Measurements from ENCODE around the gene MNAT1.

MNAT1 gene

DNA sequence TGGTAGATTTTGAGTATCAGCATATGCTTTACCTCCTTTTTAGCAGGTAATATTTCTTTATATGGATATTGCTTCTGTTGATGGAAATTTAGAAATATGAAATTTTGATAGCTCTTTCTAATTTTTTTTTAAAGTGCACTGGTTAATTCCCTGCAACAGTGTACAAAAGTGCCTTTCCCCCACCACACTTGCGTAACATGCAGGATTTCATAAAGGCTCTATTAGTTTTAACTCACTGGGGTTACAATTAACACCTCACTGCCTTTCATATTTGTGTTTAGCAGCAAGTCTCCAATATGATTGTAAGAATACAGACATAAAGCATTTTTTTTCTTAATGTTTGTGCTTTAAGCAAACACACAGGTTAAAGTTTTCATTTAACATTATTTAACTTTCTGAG is 25.6 kb downstream of the MNAT1 start (continued):
- TF ChIP-seq ZNF16 (tag by site-specific recombination; IDR thresholded peaks at IDR 0.05; ENCODE audit: low read depth) (no peak), ZNF776 (tag by site-specific recombination; IDR thresholded peaks at IDR 0.05; ENCODE audit: borderline replicate concordance) (no peak), ZNF19 (tag by site-specific recombination; IDR thresholded peaks at IDR 0.05; ENCODE audit: low read depth) (no peak)

DNA sequence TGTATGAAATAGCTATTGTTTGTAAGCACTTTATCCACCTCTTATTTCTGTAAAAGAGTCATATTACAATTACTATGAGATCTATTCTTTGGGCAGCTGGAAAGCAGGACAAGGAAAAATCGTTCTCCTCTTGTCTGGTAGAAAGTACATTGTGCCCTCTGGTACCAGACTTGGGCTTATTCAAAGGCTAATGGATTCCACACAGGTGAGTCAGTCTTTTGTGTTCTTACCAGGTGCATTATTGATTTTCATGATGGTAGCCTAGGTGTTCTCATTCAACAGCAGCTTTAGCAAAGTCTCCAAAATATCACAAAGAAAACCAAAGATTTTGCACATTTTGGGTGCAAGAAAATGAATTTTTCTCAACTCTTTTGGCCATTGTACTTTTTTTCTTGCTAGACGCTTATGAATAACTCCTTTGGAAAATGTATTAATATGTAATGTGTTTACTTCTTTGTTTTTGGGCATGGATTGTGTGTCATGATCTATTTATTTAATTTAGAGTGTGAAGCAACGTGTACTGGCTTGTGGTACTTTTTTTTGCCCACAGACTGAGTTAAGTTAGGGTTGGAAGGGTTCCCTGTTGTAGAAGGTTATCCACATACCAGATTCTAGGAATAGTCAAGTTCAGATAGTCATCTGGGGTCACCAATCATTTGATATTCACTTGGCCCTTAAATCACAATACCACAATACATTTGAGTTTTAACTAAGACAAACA is 26.2 kb downstream of the MNAT1 start:
- no peak overlapping the region for H3K27ac ChIP-seq (ENCODE audit: extremely low read depth, low read depth, low read length)
- CTCF ChIA-PET: no interaction called here
- peaks cover 23% of the 10 kb centered on the region for H3K4me1 ChIP-seq (ENCODE audit: control insufficient read depth, insufficient read depth, low read length)
- H3K9me3 ChIP-seq (ENCODE audit: control insufficient read depth, insufficient read depth, low read depth, low read length): no peaks in the 10 kb centered on the region
- POLR2A ChIA-PET: no interaction called here
- no peaks in the 10 kb centered on the region for H3K36me3 ChIP-seq (ENCODE audit: control insufficient read depth in 2 of 2, insufficient read depth in 1 of 2, low read length in 2 of 2)
- H3K4me3 ChIP-seq (ENCODE audit: low read depth, low read length): no peak overlapping the region
- no peak for TF ChIP-seq ZNF76 (tag by site-specific recombination; IDR thresholded peaks at IDR 0.05; ENCODE audit: borderline replicate concordance, low read depth)
- no peak for TF ChIP-seq BCL6B (tag by site-specific recombination; IDR thresholded peaks at IDR 0.05)
- TF ChIP-seq ZNF280C (tag by site-specific recombination; IDR thresholded peaks at IDR 0.05): no peak
- no peak for TF ChIP-seq SP3 (tag by site-specific recombination; IDR thresholded peaks at IDR 0.05)
- TF ChIP-seq, protein P1, sequence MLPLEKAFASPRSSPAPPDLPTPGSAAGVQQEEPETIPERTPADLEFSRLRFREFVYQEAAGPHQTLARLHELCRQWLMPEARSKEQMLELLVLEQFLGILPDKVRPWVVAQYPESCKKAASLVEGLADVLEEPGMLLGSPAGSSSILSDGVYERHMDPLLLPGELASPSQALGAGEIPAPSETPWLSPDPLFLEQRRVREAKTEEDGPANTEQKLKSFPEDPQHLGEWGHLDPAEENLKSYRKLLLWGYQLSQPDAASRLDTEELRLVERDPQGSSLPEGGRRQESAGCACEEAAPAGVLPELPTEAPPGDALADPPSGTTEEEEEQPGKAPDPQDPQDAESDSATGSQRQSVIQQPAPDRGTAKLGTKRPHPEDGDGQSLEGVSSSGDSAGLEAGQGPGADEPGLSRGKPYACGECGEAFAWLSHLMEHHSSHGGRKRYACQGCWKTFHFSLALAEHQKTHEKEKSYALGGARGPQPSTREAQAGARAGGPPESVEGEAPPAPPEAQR (tag by site-specific recombination; IDR thresholded peaks at IDR 0.05): no peak
- no peak for TF ChIP-seq ZNF747 (tag by site-specific recombination; IDR thresholded peaks at IDR 0.05)
- TF ChIP-seq, protein P2, sequence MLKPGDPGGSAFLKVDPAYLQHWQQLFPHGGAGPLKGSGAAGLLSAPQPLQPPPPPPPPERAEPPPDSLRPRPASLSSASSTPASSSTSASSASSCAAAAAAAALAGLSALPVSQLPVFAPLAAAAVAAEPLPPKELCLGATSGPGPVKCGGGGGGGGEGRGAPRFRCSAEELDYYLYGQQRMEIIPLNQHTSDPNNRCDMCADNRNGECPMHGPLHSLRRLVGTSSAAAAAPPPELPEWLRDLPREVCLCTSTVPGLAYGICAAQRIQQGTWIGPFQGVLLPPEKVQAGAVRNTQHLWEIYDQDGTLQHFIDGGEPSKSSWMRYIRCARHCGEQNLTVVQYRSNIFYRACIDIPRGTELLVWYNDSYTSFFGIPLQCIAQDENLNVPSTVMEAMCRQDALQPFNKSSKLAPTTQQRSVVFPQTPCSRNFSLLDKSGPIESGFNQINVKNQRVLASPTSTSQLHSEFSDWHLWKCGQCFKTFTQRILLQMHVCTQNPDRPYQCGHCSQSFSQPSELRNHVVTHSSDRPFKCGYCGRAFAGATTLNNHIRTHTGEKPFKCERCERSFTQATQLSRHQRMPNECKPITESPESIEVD (tag by site-specific recombination; IDR thresholded peaks at IDR 0.05): 0 out of 2 replicates have a peak, but pooled peaks have one; percentile 26
- TF ChIP-seq ZNF830 (tag by site-specific recombination; IDR thresholded peaks at IDR 0.05; ENCODE audit: low read depth): no peak
- TF ChIP-seq GLIS1 (tag by site-specific recombination; IDR thresholded peaks at IDR 0.05): no peak

DNA sequence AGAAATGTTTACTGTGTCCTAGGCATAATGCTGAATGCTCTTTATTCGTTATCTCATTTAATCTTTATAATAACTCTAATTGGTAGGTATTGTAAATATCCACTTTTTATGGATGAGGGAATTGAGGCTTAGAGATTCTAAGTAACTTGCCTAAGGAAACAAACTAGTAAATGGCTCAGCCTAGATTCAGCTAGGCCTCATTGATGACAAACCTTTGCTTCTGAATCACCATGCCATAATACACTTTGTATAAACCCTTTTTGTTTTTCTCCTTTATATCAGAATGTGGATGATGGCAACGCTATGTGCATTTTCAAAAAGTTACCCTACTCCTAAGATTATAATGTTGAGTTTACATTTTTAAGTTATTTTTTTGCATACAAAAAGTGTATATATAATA is 34.0 kb downstream of the MNAT1 start:
- ChIA-PET POLR2A (no interaction called here), CTCF (no interaction called here)
- H3K9me3 ChIP-seq (ENCODE audit: control insufficient read depth, insufficient read depth, low read depth, low read length): no peaks in the 10 kb centered on the region
- no peak overlapping the region for H3K4me3 ChIP-seq (ENCODE audit: low read depth, low read length)
- no peaks in the 10 kb centered on the region for H3K36me3 ChIP-seq (ENCODE audit: control insufficient read depth in 2 of 2, insufficient read depth in 1 of 2, low read length in 2 of 2)
- no peak overlapping the region for H3K27ac ChIP-seq (ENCODE audit: extremely low read depth, low read depth, low read length)
- no peaks in the 10 kb centered on the region; the same call in 1 of the 2 replicates for H3K4me1 ChIP-seq (ENCODE audit: control insufficient read depth, insufficient read depth, low read length)
- TF ChIP-seq MZF1 (tag by site-specific recombination; IDR thresholded peaks at IDR 0.05; ENCODE audit: borderline replicate concordance) (no peak), OSR2 (tag by site-specific recombination; IDR thresholded peaks at IDR 0.05) (no peak), KLF8 (tag by site-specific recombination; IDR thresholded peaks at IDR 0.05) (no peak), HIC1 (tag by site-specific recombination; IDR thresholded peaks at IDR 0.05) (no peak), KLF7 (tag by site-specific recombination; IDR thresholded peaks at IDR 0.05; ENCODE audit: borderline replicate concordance) (no peak), GLIS2 (tag by site-specific recombination; IDR thresholded peaks at IDR 0.05) (no peak), ZFP41 (tag by site-specific recombination; IDR thresholded peaks at IDR 0.05; ENCODE audit: borderline replicate concordance) (no peak), ZFP3 (tag by site-specific recombination; IDR thresholded peaks at IDR 0.05; ENCODE audit: low read depth) (no peak)
- TF ChIP-seq, protein P3, sequence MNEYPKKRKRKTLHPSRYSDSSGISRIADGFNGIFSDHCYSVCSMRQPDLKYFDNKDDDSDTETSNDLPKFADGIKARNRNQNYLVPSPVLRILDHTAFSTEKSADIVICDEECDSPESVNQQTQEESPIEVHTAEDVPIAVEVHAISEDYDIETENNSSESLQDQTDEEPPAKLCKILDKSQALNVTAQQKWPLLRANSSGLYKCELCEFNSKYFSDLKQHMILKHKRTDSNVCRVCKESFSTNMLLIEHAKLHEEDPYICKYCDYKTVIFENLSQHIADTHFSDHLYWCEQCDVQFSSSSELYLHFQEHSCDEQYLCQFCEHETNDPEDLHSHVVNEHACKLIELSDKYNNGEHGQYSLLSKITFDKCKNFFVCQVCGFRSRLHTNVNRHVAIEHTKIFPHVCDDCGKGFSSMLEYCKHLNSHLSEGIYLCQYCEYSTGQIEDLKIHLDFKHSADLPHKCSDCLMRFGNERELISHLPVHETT (tag by site-specific recombination; IDR thresholded peaks at IDR 0.05): no peak

Measured in HEK293 (cell line).